B cell (primary cell): Measurements from ENCODE around the gene TEX35. TPM values are rescaled to one million over a fixed set of nuclear protein-coding genes. Genes with fewer than 3 reads are reported as not detected.

ENCODE experiments used
- ATAC-seq: fragments of 200-7000 bp; cut with Tn5 transposase; one replicate; pipeline ENCODE4 v1.10.0; 2021; ENCODE audit warnings: low read depth, mild to moderate bottlenecking, moderate number of reproducible peaks, moderate library complexity
- CTCF ChIA-PET: fragments of 350-600 bp; sonication (Branson Sonifier 250); formaldehyde crosslinking; loops from one replicate; lab custom pipeline; 2021; ENCODE audit warnings: antibody characterized with exemption, inconsistent platforms; lab: Charles Lee
- POLR2A ChIA-PET: fragments of 350-600 bp; sonication (Branson Sonifier 250); formaldehyde crosslinking; loops from one replicate; lab custom pipeline; 2021; ENCODE audit warnings: antibody characterized with exemption; lab: Charles Lee
- DNase-seq: peaks from one replicate; pipeline ENCODE4 v3.0.0; 2013
- H2AFZ ChIP-seq: 2 replicates; pipeline ENCODE4 v1.6.1; 2012; ENCODE audit warnings: mild to moderate bottlenecking, low read depth, low read length; ENCODE audit not compliant: insufficient read depth, poor library complexity, severe bottlenecking
- H3K27ac ChIP-seq, 2 donors: 1 replicate in 1 of 2; 2 replicates in 1 of 2; pipeline ENCODE4 v1.5.1; 2012 to 2013; ENCODE audit warnings: low read length in 2 of 2, mild to moderate bottlenecking in 2 of 2, moderate library complexity in 1 of 2
- H3K27me3 ChIP-seq, 4 experiments: fragments of 200-600 bp in 1 of 4; sonication (generic) in 1 of 4; replicated peaks in 1 of 4; 1 replicate in 2 of 4; 2 replicates in 2 of 4; pipeline versions ENCODE4 v1.6.1 to v1.7.0; 2013 to 2016; ENCODE audit warnings: low read length in 3 of 4, mild to moderate bottlenecking in 2 of 4, mixed read lengths in 1 of 4, moderate library complexity in 1 of 4; ENCODE audit not compliant: insufficient read depth in 4 of 4, control insufficient read depth in 3 of 4; ENCODE audit errors: control extremely low read depth in 1 of 4
- H3K36me3 ChIP-seq, 2 experiments: replicated peaks in 1 of 2; 1 replicate in 1 of 2; 2 replicates in 1 of 2; pipeline versions ENCODE4 v1.6.1 to v1.7.1; 2013; ENCODE audit warnings: low read length in 1 of 2; ENCODE audit not compliant: insufficient read depth in 2 of 2, control insufficient read depth in 1 of 2; ENCODE audit errors: control extremely low read depth in 1 of 2, extremely low read depth in 1 of 2
- H3K4me1 ChIP-seq, 2 donors: fragments of 200-600 bp in 1 of 2; sonication (generic) in 1 of 2; 1 replicate in 1 of 2; 2 replicates in 1 of 2; pipeline versions ENCODE4 v1.5.1 to v1.6.1; 2013 to 2017; ENCODE audit warnings: low read length in 2 of 2; ENCODE audit not compliant: control insufficient read depth in 2 of 2, insufficient read depth in 2 of 2
- H3K4me2 ChIP-seq: replicated peaks from 2 replicates; pipeline ENCODE3; 2012; ENCODE audit warnings: mild to moderate bottlenecking, low read depth, low read length; ENCODE audit not compliant: poor library complexity, severe bottlenecking
- H3K4me3 ChIP-seq, 5 experiments: fragments of 200-600 bp in 1 of 5; sonication (generic) in 1 of 5; 1 replicate in 3 of 5; 2 replicates in 2 of 5; pipeline versions ENCODE4 v1.5.1 to v1.7.0; 2011 to 2016; ENCODE audit warnings: low read length in 4 of 5, mild to moderate bottlenecking in 4 of 5, low read depth in 2 of 5, control low read depth in 1 of 5, moderate library complexity in 1 of 5; ENCODE audit not compliant: insufficient read depth in 1 of 5; ENCODE audit errors: control extremely low read depth in 1 of 5, extremely low read depth in 1 of 5
- H3K79me2 ChIP-seq: fragments of 200-600 bp; sonication (generic); one replicate; pipeline ENCODE4 v1.6.0; 2016; ENCODE audit warnings: low read length; ENCODE audit not compliant: control insufficient read depth, insufficient read depth
- H3K9ac ChIP-seq: fragments of 200-600 bp; sonication (generic); 2 replicates; pipeline ENCODE4 v1.6.1; 2017; ENCODE audit warnings: mild to moderate bottlenecking, low read length, moderate library complexity
- H3K9me3 ChIP-seq, 3 donors: one replicate each; pipeline versions ENCODE4 v1.6.1 to v1.7.1; 2013; ENCODE audit warnings: low read length in 2 of 3; ENCODE audit not compliant: control insufficient read depth in 2 of 3, insufficient read depth in 1 of 3; ENCODE audit errors: control extremely low read depth in 1 of 3
- H4K20me1 ChIP-seq: 2 replicates; pipeline ENCODE4 v1.6.0; 2012; ENCODE audit warnings: mild to moderate bottlenecking, low read length; ENCODE audit not compliant: insufficient read depth, control insufficient read depth, poor library complexity, severe bottlenecking
- H3K27ac Mint-ChIP-seq: one replicate; pipeline ENCODE4 v1.8.0; 2021; ENCODE audit warnings: mixed read lengths
- H3K27me3 Mint-ChIP-seq: one replicate; pipeline ENCODE4 v1.8.0; 2021; ENCODE audit warnings: mixed read lengths
- H3K4me1 Mint-ChIP-seq: one replicate; pipeline ENCODE4 v1.8.0; 2021; ENCODE audit warnings: mixed read lengths
- H3K4me3 Mint-ChIP-seq: one replicate; pipeline ENCODE4 v1.8.0; 2021; ENCODE audit warnings: mixed read lengths
- H3K9me3 Mint-ChIP-seq: one replicate; pipeline ENCODE4 v1.8.0; 2022; ENCODE audit warnings: mixed read lengths; ENCODE audit not compliant: insufficient read depth
- EZH2 ChIP-seq: IDR thresholded peaks from 2 replicates; pipeline ENCODE4 v1.6.1; 2012; ENCODE audit warnings: borderline replicate concordance, low read depth, mild to moderate bottlenecking, moderate library complexity, low read length; ENCODE audit not compliant: insufficient read depth, poor library complexity, severe bottlenecking
- WGBS: methylation state at CpG from one replicate; pipeline ENCODE4 v1.1.5; 2013; ENCODE audit warnings: missing lambda C conversion rate; ENCODE audit not compliant: insufficient coverage; 5-methylcytosine and 5-hydroxymethylcytosine counted together
- intact Hi-C: fragments of 100-400 bp; cut with micrococcal nuclease; formaldehyde crosslinking; loops from one replicate; pipeline ENCODE4 v1.10.0; 2022
- polyA plus RNA-seq: library from polyadenylated mRNA; depleted of rRNA; stranded (reverse); fragments of >200 nt; gene quantifications from 2 replicates; pipeline ENCODE4 v1.2.3, GENCODE V29; 2012
- total RNA-seq, 2 donors: library from RNA; stranded (reverse); fragments of 120-200 nt in 1 of 2; gene quantifications; 1 replicate in 1 of 2; 2 replicates in 1 of 2; pipeline versions ENCODE4 v1.2.3 to v1.2.4, GENCODE V29; 2013 to 2022
- TF ChIP-seq, protein P1 (sequence below): fragments of 200-600 bp; IDR thresholded peaks from one replicate; pipeline ENCODE4 v1.8.0; 2022; ENCODE audit warnings: antibody characterized with exemption, mild to moderate bottlenecking

Gene TEX35
- total and polyA plus RNA-seq, 2 donors (not counting 1 experiment from before 2014, with no cell fraction given) = 0.09 TPM; not detected in 1

DNA sequence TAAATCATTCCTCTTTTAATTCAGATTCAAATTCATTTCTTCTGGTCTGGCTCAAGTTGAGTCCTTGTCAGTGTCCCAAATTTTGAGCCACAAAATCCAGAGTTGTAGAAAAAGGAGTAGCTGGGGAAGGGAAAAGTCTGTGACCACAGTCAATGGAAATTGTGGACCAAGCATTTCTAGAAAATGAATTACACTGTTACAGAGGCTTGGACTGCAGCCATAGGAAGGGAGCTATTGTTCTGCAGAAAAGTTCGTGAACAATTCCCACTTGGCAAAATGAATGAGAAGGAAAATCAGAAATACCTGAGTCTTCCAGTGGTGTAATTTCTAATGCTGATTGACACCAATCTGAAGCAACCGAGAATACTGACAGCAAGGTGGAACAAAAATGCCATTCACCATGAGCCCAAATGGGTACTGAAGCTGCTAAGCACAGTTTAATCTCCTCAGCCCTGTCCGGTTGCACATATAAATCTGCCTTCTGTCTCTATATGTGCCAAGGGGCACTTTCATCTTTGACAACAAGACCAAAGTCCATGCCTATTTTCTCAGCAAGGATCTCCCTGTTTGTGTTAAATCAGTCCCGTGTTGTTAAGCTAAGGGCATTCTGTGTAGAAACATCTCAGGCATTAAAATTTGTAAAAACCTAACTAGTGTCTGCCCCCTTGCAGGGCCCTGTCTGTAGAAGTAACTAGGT is 51.3 kb downstream of the TEX35 start:
- no peaks in the 10 kb centered on the region for H3K27me3 ChIP-seq
- peaks cover 16% of the 10 kb centered on the region for H3K79me2 ChIP-seq
- H3K4me1 ChIP-seq = peaks cover 37 to 55% of the 10 kb centered on the region in 2 donors
- POLR2A ChIA-PET = interaction anchor here (0.7 kb wide), 2 partner anchors 55 to 85 kb away, joined by 3 read pairs; no protein-coding TSS in a partner anchor
- peaks cover 0 to 11% of the 10 kb centered on the region in 2 experiments for H3K36me3 ChIP-seq
- no peak overlapping the region for H3K4me3 ChIP-seq
- Mint-ChIP-seq H3K4me3 (no peak overlapping the region), H3K9me3 (peaks cover 6% of the 10 kb centered on the region), H3K4me1 (peaks cover 81% of the 10 kb centered on the region), H3K27me3 (no peaks in the 10 kb centered on the region), H3K27ac (peak overlapping the region; percentile 8)
- TF ChIP-seq, protein P1, sequence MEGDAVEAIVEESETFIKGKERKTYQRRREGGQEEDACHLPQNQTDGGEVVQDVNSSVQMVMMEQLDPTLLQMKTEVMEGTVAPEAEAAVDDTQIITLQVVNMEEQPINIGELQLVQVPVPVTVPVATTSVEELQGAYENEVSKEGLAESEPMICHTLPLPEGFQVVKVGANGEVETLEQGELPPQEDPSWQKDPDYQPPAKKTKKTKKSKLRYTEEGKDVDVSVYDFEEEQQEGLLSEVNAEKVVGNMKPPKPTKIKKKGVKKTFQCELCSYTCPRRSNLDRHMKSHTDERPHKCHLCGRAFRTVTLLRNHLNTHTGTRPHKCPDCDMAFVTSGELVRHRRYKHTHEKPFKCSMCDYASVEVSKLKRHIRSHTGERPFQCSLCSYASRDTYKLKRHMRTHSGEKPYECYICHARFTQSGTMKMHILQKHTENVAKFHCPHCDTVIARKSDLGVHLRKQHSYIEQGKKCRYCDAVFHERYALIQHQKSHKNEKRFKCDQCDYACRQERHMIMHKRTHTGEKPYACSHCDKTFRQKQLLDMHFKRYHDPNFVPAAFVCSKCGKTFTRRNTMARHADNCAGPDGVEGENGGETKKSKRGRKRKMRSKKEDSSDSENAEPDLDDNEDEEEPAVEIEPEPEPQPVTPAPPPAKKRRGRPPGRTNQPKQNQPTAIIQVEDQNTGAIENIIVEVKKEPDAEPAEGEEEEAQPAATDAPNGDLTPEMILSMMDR = no peak
- no peak for TF ChIP-seq EZH2
- CTCF ChIA-PET = interaction anchor here (1.0 to 2.3 kb wide), 4 partner anchors 11 to 34 kb away, joined by 3 to 7 read pairs (median 5); no protein-coding TSS in a partner anchor
- WGBS = 97% methylated on average over 3 of the region's 4 CpGs
- H4K20me1 ChIP-seq = no peaks in the 10 kb centered on the region
- DNase-seq (no peak), ATAC-seq (no peak)
- H2AFZ ChIP-seq = no peak overlapping the region
- no peak overlapping the region for H3K4me2 ChIP-seq
- intact Hi-C loops = no loop called here
- H3K9ac ChIP-seq = no peak overlapping the region
- peak overlapping the region; percentile 8 to 60 for H3K27ac ChIP-seq
- peaks cover 1 to 20% (median 6%) of the 10 kb centered on the region in 3 donors for H3K9me3 ChIP-seq

DNA sequence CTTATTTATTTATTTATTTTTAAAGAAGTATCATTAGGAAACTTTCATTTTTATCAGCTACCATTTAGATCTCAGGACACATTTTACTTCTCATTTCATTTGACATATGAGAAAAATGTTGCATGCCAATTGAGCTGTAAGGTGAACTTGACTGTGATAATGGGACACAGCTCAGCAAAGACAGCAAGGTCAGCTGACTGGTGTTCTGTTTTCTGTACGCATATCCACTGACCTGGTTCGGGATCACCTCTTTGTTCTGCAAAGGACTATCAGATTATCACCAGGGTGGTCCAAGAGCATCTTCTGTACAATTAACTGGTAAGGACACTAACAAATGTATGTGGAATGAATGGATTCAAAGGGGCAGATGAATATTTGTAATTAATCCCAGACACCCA is 51.9 kb downstream of the TEX35 start:
- no peak overlapping the region for H3K4me3 ChIP-seq
- POLR2A ChIA-PET = interaction anchor here (0.7 kb wide), 1 partner anchor 84 kb away, joined by 3 read pairs; no protein-coding TSS in a partner anchor

More for the DNA sequence above, 51.9 kb downstream of the TEX35 start:
- Mint-ChIP-seq H3K4me3 (no peak overlapping the region), H3K9me3 (peaks cover 6% of the 10 kb centered on the region), H3K4me1 (peaks cover 81% of the 10 kb centered on the region), H3K27me3 (no peaks in the 10 kb centered on the region), H3K27ac (peak overlapping the region; percentile 72)
- peaks cover 37 to 55% of the 10 kb centered on the region in 2 donors for H3K4me1 ChIP-seq
- H3K27me3 ChIP-seq = no peaks in the 10 kb centered on the region
- CTCF ChIA-PET = interaction anchor here (1.0 to 2.3 kb wide), 4 partner anchors 11 to 34 kb away, joined by 3 to 7 read pairs (median 5); no protein-coding TSS in a partner anchor
- DNase-seq (no peak), ATAC-seq (no peak)
- no peak overlapping the region for H3K9ac ChIP-seq
- peaks cover 1 to 18% (median 6%) of the 10 kb centered on the region in 3 donors for H3K9me3 ChIP-seq
- peak overlapping the region in 1 of 2 donors; percentile 60 for H3K27ac ChIP-seq
- H4K20me1 ChIP-seq = no peaks in the 10 kb centered on the region
- no peak overlapping the region for H2AFZ ChIP-seq
- peaks cover 16% of the 10 kb centered on the region for H3K79me2 ChIP-seq
- H3K36me3 ChIP-seq = peaks cover 0 to 11% of the 10 kb centered on the region in 2 experiments
- intact Hi-C loops = no loop called here
- 70% methylated on average over 2 of the region's 2 CpGs for WGBS
- no peak for TF ChIP-seq EZH2
- TF ChIP-seq, protein P1 = no peak
- no peak overlapping the region for H3K4me2 ChIP-seq
